HFFc6 (cell line): ENCODE data around the gene IKBKE. TPM values are rescaled to one million over a fixed set of nuclear protein-coding genes. Genes with fewer than 3 reads are reported as not detected.

Experiments used
- DNase-seq: peaks from one replicate; pipeline ENCODE4 v3.0.0-alpha.2; 2018
- H3K27ac Mint-ChIP-seq: 2 replicates; pipeline ENCODE4 v1.8.0; 2020; ENCODE audit warnings: mild to moderate bottlenecking, mixed read lengths
- H3K27me3 Mint-ChIP-seq: 2 replicates; pipeline ENCODE4 v1.8.0; 2021; ENCODE audit warnings: mild to moderate bottlenecking, moderate library complexity, mixed read lengths; ENCODE audit not compliant: insufficient read depth
- H3K36me3 Mint-ChIP-seq: 2 replicates; pipeline ENCODE4 v1.8.0; 2021; ENCODE audit warnings: low read depth, mixed read lengths
- H3K4me1 Mint-ChIP-seq: 2 replicates; pipeline ENCODE4 v1.8.0; 2020; ENCODE audit warnings: low read depth, mixed read lengths
- H3K4me3 Mint-ChIP-seq: 2 replicates; pipeline ENCODE4 v1.8.0; 2020; ENCODE audit warnings: mild to moderate bottlenecking, moderate library complexity, mixed read lengths
- H3K9me3 Mint-ChIP-seq: 2 replicates; pipeline ENCODE4 v1.8.0; 2020; ENCODE audit warnings: mild to moderate bottlenecking, mixed read lengths
- CTCF ChIP-seq: fragments of 200-600 bp; sonication (generic); IDR thresholded peaks from 2 replicates; pipeline ENCODE4 v1.5.0; 2021; ENCODE audit warnings: antibody characterized with exemption, mild to moderate bottlenecking
- total RNA-seq, 6 experiments: library from RNA; stranded (reverse); fragmentation: NEBNext Ultra II Directional; extraction: Animal tissue kit (Norgen Biotek cat#: 25700); gene quantifications; 2 replicates in 1 of 6; 3 replicates in 5 of 6; pipeline ENCODE4 v1.2.3, GENCODE V29; 2021

The IKBKE gene
- total RNA-seq, 6 experiments from 2014 or later: 15.1 to 19.6 (median 17.1) TPM

- Mint-ChIP-seq H3K36me3 (peaks cover 57% of the 10 kb centered on the region), H3K27me3 (peaks cover 1% of the 10 kb centered on the region), H3K4me3 (no peak overlapping the region), H3K9me3 (no peaks in the 10 kb centered on the region), H3K4me1 (peaks cover 35% of the 10 kb centered on the region), H3K27ac (peak overlapping the region; percentile 86)
- TF ChIP-seq CTCF: no peak
- DNase-seq: no peak
These were observed 15.0 kb upstream of the IKBKE start for GRCh38 chr1:206455289-206455665.

GRCh38 chr1:206455666-206456344 lies 14.5 kb upstream of the IKBKE start:
- H3K27me3 Mint-ChIP-seq: peaks cover 1% of the 10 kb centered on the region
- H3K36me3 Mint-ChIP-seq: peaks cover 53% of the 10 kb centered on the region
- no peak for TF ChIP-seq CTCF
- peak overlapping the region; percentile 3; the same call in 1 of the 2 replicates for H3K4me3 Mint-ChIP-seq
- H3K27ac Mint-ChIP-seq: peak overlapping the region; percentile 86
- H3K9me3 Mint-ChIP-seq: no peaks in the 10 kb centered on the region
- no peak for DNase-seq
- peaks cover 35% of the 10 kb centered on the region for H3K4me1 Mint-ChIP-seq

- Mint-ChIP-seq H3K27me3 (peaks cover 1% of the 10 kb centered on the region), H3K4me1 (peaks cover 35% of the 10 kb centered on the region), H3K27ac (peak overlapping the region; percentile 86), H3K36me3 (peaks cover 49% of the 10 kb centered on the region), H3K4me3 (peak overlapping the region; percentile 37), H3K9me3 (no peaks in the 10 kb centered on the region)
- DNase-seq: peak; percentile 75
- no peak for TF ChIP-seq CTCF
These were observed 13.5 kb upstream of the IKBKE start for GRCh38 chr1:206456577-206457370.

GRCh38 chr1:206457408-206458120 lies 12.7 kb upstream of the IKBKE start:
- peak; percentile 60 for DNase-seq
- Mint-ChIP-seq H3K9me3 (no peaks in the 10 kb centered on the region), H3K27me3 (peaks cover 1% of the 10 kb centered on the region), H3K27ac (peak overlapping the region; percentile 86), H3K36me3 (peaks cover 47% of the 10 kb centered on the region), H3K4me1 (peaks cover 35% of the 10 kb centered on the region), H3K4me3 (peak overlapping the region; percentile 37)
- no peak for TF ChIP-seq CTCF

GRCh38 chr1:206459703-206460102 lies 10.6 kb upstream of the IKBKE start:
- H3K36me3 Mint-ChIP-seq: peaks cover 44% of the 10 kb centered on the region

More at GRCh38 chr1:206459703-206460102, 10.6 kb upstream of the IKBKE start:
- DNase-seq: no peak
- no peak overlapping the region; the same call in 1 of the 2 replicates for H3K4me3 Mint-ChIP-seq
- no peak for TF ChIP-seq CTCF
- H3K27me3 Mint-ChIP-seq: peaks cover 6% of the 10 kb centered on the region
- H3K9me3 Mint-ChIP-seq: no peaks in the 10 kb centered on the region
- H3K4me1 Mint-ChIP-seq: peaks cover 56% of the 10 kb centered on the region
- no peak overlapping the region for H3K27ac Mint-ChIP-seq
